Breast epithelium (tissue), 4 donors: Measurements from ENCODE around the gene PRRT1. TPM values are rescaled to one million over a fixed set of nuclear protein-coding genes. Genes with fewer than 3 reads are reported as not detected.
"Not testable (repeated sequence)": the region's sequence is repeated elsewhere in the genome, so short reads cannot be mapped to it uniquely, and the experiment has no call there.

ENCODE experiments used
- DNase-seq, 2 donors: peaks; one replicate each; pipeline ENCODE4 v3.0.0-alpha.2; 2019; ENCODE audit warnings: low spot score in 2 of 2
- H3K27ac ChIP-seq, 2 donors: fragments of 200-600 bp; sonication (generic) in 1 of 2; one replicate each; pipeline ENCODE4 v1.5.1; 2016 to 2019; ENCODE audit warnings: mild to moderate bottlenecking in 1 of 2
- H3K27me3 ChIP-seq, 2 donors: fragments of 200-600 bp; sonication (generic) in 1 of 2; one replicate each; pipeline versions ENCODE4 v1.5.1 to v1.6.0; 2017 to 2019; ENCODE audit warnings: control low read depth in 1 of 2, mild to moderate bottlenecking in 1 of 2
- H3K36me3 ChIP-seq: fragments of 200-600 bp; one replicate; pipeline ENCODE4 v1.5.1; 2019
- H3K4me1 ChIP-seq, 2 donors: fragments of 200-600 bp; sonication (generic); one replicate each; pipeline ENCODE4 v1.5.1; 2016 to 2019; ENCODE audit warnings: control low read depth in 1 of 2
- H3K4me3 ChIP-seq, 3 donors: fragments of 200-600 bp; sonication (generic); 1 replicate in 2 of 3; 2 replicates in 1 of 3; pipeline ENCODE4 v1.5.1; 2016 to 2019; ENCODE audit warnings: mild to moderate bottlenecking in 3 of 3, moderate library complexity in 2 of 3
- H3K9me3 ChIP-seq, 2 donors: fragments of 200-600 bp; sonication (generic) in 1 of 2; one replicate each; pipeline ENCODE4 v1.5.1; 2016 to 2019; ENCODE audit warnings: control low read depth in 1 of 2
- CTCF ChIP-seq, 3 donors: fragments of 450-650 bp; IDR thresholded peaks; one replicate each; pipeline ENCODE4 v1.5.1; 2016 to 2017; ENCODE audit warnings: antibody characterized with exemption in 3 of 3, mild to moderate bottlenecking in 3 of 3, moderate library complexity in 3 of 3
- POLR2A ChIP-seq: fragments of 450-650 bp; IDR thresholded peaks from one replicate; pipeline ENCODE4 v1.6.1; 2016; ENCODE audit warnings: antibody characterized with exemption, mild to moderate bottlenecking, moderate library complexity
- POLR2AphosphoS5 ChIP-seq, 3 donors: sonication (generic); formaldehyde crosslinking; IDR thresholded peaks; one replicate each; pipeline ENCODE4 v1.6.1; 2017; ENCODE audit warnings: antibody characterized with exemption in 3 of 3
- intact Hi-C: fragments of 100-400 bp; cut with DNase I; formaldehyde crosslinking; loops from one replicate; pipeline ENCODE4 v1.15.1; 2023; ENCODE audit warnings: low total_unique reads
- total RNA-seq, 3 donors: library from RNA; depleted of rRNA; stranded (reverse); fragments of >200 nt; gene quantifications; one replicate each; pipeline ENCODE4 v1.1.0, GENCODE V29; 2016

Gene PRRT1
- total RNA-seq, 3 donors from 2014 or later, result 0.48 to 2.8 (median 1.3) TPM

- Histone ChIP-seq H3K9me3 (no peaks in the 10 kb centered on the region), H3K36me3 (no peaks in the 10 kb centered on the region), H3K4me1 (peaks cover 3 to 12% of the 10 kb centered on the region in 2 donors), H3K27ac (peak overlapping the region; percentile 100), H3K27me3 (no peaks in the 10 kb centered on the region), H3K4me3 (no peak overlapping the region)
- TF ChIP-seq POLR2A, result no peak
- TF ChIP-seq POLR2AphosphoS5 (IDR thresholded peaks at IDR 0.05), result no peak
- no peak for TF ChIP-seq CTCF (IDR thresholded peaks at IDR 0.05)
- no peak for DNase-seq
- intact Hi-C loops, result no loop called here
Observed at GRCh38 chr6:32194388-32194787, 42.6 kb upstream of the PRRT1 start.

- H3K9me3 ChIP-seq, DNase-seq, intact Hi-C loops, H3K27me3 ChIP-seq, H3K36me3 ChIP-seq: not testable (repeated sequence)
- H3K4me1 ChIP-seq, result peaks cover 3 to 12% of the 10 kb centered on the region in 2 donors
- H3K4me3 ChIP-seq, result peak overlapping the region; percentile 32 to 74 (median 42)
- peak overlapping the region; percentile 97 to 98 for H3K27ac ChIP-seq
Observed at GRCh38 chr6:32193096-32193495, 41.4 kb upstream of the PRRT1 start.

- H3K9me3 ChIP-seq, result no peaks in the 10 kb centered on the region
- no peak for DNase-seq
- H3K27me3 ChIP-seq, result no peaks in the 10 kb centered on the region
- H3K27ac ChIP-seq, result peak within 1 kb of the TSS; percentile 97 to 98
- H3K36me3 ChIP-seq, result no peaks in the 10 kb centered on the region
- TF ChIP-seq POLR2A (no peak), CTCF (IDR thresholded peaks at IDR 0.05) (no peak), POLR2AphosphoS5 (IDR thresholded peaks at IDR 0.05) (no peak)
- peak within 1 kb of the TSS; percentile 32 to 74 (median 42) for H3K4me3 ChIP-seq
- H3K4me1 ChIP-seq, result peaks cover 3 to 12% of the 10 kb centered on the region in 2 donors
- intact Hi-C loops, result no loop called here
Observed at GRCh38 chr6:32192608-32193039, 40.9 kb upstream of the PRRT1 start, which contains the start of gene GPSM3. Gene GPSM3 (minus strand): TSS chr6:32192643. CDS start chr6:32192513, 130 bp downstream.

- H3K4me1 ChIP-seq, result peaks cover 0 to 12% of the 10 kb centered on the region in 2 donors
- H3K27me3 ChIP-seq, result no peaks in the 10 kb centered on the region
- peak overlapping the region; percentile 97 to 98 for H3K27ac ChIP-seq
- no peak for DNase-seq
- TF ChIP-seq CTCF (IDR thresholded peaks at IDR 0.05) (no peak), POLR2A (no peak), POLR2AphosphoS5 (IDR thresholded peaks at IDR 0.05) (no peak)
- peak overlapping the region; percentile 32 to 74 (median 42) for H3K4me3 ChIP-seq
- intact Hi-C loops, result no loop called here
- H3K9me3 ChIP-seq, result no peaks in the 10 kb centered on the region
- H3K36me3 ChIP-seq, result no peaks in the 10 kb centered on the region
Observed at GRCh38 chr6:32191696-32192607, 40.2 kb upstream of the PRRT1 start.

- peaks cover 0 to 12% of the 10 kb centered on the region in 2 donors for H3K4me1 ChIP-seq
- H3K27ac ChIP-seq, result peak overlapping the region; percentile 97 to 98
- H3K9me3 ChIP-seq, result no peaks in the 10 kb centered on the region
- H3K36me3 ChIP-seq, result no peaks in the 10 kb centered on the region
- TF ChIP-seq CTCF (IDR thresholded peaks at IDR 0.05) (no peak), POLR2A (no peak), POLR2AphosphoS5 (IDR thresholded peaks at IDR 0.05) (no peak)
- no peaks in the 10 kb centered on the region for H3K27me3 ChIP-seq
- no peak for DNase-seq
- intact Hi-C loops, result no loop called here
- H3K4me3 ChIP-seq, result peak overlapping the region; percentile 68 to 76 (median 74)
Observed at GRCh38 chr6:32190911-32191677, 39.4 kb upstream of the PRRT1 start.
